GM18508 (cell line): ENCODE data around the gene MAMLD1.

Experiments
- ATAC-seq: cut with Tn5 transposase; IDR thresholded peaks from one replicate; pipeline ENCODE4 v1.9.1; 2021; ENCODE audit warnings: moderate number of reproducible peaks; ENCODE audit not compliant: insufficient read depth, unreplicated experiment

The MAMLD1 gene

GRCh38 chrX:150377005-150377404 is 13.9 kb downstream of the MAMLD1 start:
- ATAC-seq = no peak

- ATAC-seq = no peak
Measured at GRCh38 chrX:150405006-150405405, 41.9 kb downstream of the MAMLD1 start.

GRCh38 chrX:150405576-150405975 is 42.5 kb downstream of the MAMLD1 start:
- ATAC-seq = no peak

GRCh38 chrX:150406596-150406995 is 43.5 kb downstream of the MAMLD1 start:
- no peak for ATAC-seq

- no peak for ATAC-seq
Measured at GRCh38 chrX:150408007-150408406, 44.9 kb downstream of the MAMLD1 start.

GRCh38 chrX:150408561-150408960 is 45.4 kb downstream of the MAMLD1 start:
- no peak for ATAC-seq

GRCh38 chrX:150409486-150409885 is 46.4 kb downstream of the MAMLD1 start:
- no peak for ATAC-seq

- ATAC-seq = no peak
Measured at GRCh38 chrX:150409964-150410363, 46.8 kb downstream of the MAMLD1 start.

- no peak for ATAC-seq
Measured at GRCh38 chrX:150410513-150410912, 47.4 kb downstream of the MAMLD1 start.

- no peak for ATAC-seq
Measured at GRCh38 chrX:150411656-150412055, 48.5 kb downstream of the MAMLD1 start.

- ATAC-seq = no peak
Measured at GRCh38 chrX:150414228-150414627, 51.1 kb downstream of the MAMLD1 start.

- ATAC-seq = no peak
Measured at GRCh38 chrX:150416469-150416868, 53.4 kb downstream of the MAMLD1 start.

GRCh38 chrX:150421816-150422215 is 58.7 kb downstream of the MAMLD1 start:
- no peak for ATAC-seq

- ATAC-seq = no peak
Measured at GRCh38 chrX:150429594-150429993, 66.5 kb downstream of the MAMLD1 start.

GRCh38 chrX:150436195-150436594 is 73.1 kb downstream of the MAMLD1 start:
- no peak for ATAC-seq

- ATAC-seq = no peak
Measured at GRCh38 chrX:150438165-150438564, 75.0 kb downstream of the MAMLD1 start.

GRCh38 chrX:150446151-150446550 is 83.0 kb downstream of the MAMLD1 start:
- no peak for ATAC-seq

GRCh38 chrX:150446995-150447394 is 83.9 kb downstream of the MAMLD1 start:
- ATAC-seq = no peak

- no peak for ATAC-seq
Measured at GRCh38 chrX:150449313-150449712, 86.2 kb downstream of the MAMLD1 start.

- no peak for ATAC-seq
Measured at GRCh38 chrX:150450519-150451177, 87.5 kb downstream of the MAMLD1 start.

GRCh38 chrX:150451953-150452352 is 88.8 kb downstream of the MAMLD1 start:
- no peak for ATAC-seq

GRCh38 chrX:150454083-150454482 is 91.0 kb downstream of the MAMLD1 start:
- ATAC-seq = no peak
